NOMO-1 treated with DMSO at 0.1 percent for 48 hours (cell line): Measurements from ENCODE around the gene LRRN4CL.
A peak's percentile ranks its signal among the peaks of the same experiment; 100 is the strongest.
"Not testable (repeated sequence)": the region's sequence is repeated elsewhere in the genome, so short reads cannot be mapped to it uniquely, and the experiment has no call there.

Source experiments
- DNase-seq: peaks from one replicate; lab custom pipeline; 2025; ENCODE audit not compliant: unreplicated experiment; lab: John Stamatoyannopoulos, UW

The LRRN4CL gene

DNA sequence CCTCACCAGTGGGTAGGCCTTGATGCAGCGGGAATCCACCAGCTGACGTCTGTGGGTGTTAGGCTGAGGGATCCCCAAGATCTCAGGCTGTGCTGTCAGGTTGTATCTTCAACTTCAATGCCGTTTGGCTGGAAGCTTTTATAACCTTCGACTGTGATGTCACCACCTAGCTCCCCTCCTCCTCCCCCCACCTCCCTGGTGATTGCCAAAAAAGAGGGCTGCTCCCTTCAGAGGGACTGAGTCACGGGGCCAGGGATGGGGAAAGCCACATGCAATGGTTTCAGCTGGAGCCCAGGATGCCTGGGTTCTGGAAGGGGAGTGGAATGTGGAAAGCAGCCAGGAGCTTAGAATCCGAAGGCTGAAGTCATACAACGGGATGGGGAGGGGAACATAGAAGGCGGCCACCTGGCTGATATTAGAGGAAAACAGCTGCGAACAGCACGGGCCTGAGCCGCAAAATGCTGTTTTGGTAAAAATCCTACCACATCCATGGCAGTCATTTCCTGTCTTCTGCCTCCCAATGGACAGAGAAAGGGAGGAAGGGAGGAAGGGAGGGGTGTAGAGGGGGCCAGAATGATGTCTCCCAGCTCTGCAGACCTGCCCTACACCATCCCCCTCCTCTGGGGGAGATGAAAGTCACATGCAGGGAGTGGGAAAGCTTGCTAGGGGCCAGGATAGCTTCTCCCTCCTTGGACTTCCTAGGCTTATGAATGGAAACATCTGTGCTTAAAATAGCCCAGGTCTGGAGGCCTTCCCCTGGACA lies at the start of gene LRRN4CL:
Gene LRRN4CL, minus strand, starts transcription at position 110 of the 763 bp plus-strand sequence. CDS start 1,022 bp downstream, outside the sequence.
- no peak for DNase-seq

DNA sequence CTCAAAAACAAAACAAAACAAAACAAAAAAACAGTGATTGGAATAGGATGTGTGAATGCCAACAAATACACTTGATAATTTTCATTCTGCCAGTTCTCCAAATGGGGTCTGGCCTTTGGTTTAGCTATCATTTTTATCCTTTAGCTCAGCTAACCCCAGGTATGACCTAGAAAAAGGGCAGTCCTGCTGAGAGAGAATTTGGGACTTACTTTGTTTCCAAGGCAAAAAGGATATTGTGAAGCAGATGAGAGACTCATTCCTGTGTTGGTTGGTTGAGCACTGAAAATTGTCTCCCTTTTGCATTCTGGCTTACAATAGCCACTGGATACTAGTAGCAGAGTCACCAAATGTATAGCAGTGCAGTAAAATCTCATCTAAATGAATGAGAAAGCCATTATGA lies 47.9 kb upstream of the LRRN4CL start:
- no peak for DNase-seq

DNA sequence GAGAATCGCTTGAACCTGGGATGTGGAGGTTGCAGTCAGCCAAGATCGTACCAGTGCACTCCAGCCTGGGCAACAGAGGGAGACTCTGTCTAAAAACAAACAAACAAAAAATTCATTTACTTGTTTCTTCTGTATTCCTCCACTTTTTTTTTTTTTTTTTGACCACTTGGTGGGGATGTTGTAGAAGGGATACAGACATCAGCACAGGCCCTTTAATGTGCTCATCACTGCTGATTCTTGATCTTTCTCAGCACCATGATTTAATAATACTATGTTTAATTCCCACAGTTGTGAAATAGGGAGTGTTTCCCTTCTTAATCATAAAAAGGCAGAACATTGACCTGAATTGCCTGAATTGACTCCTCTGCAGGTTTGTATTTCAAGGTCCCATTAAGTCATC lies 43.5 kb upstream of the LRRN4CL start:
- DNase-seq = peak; percentile 18

DNA sequence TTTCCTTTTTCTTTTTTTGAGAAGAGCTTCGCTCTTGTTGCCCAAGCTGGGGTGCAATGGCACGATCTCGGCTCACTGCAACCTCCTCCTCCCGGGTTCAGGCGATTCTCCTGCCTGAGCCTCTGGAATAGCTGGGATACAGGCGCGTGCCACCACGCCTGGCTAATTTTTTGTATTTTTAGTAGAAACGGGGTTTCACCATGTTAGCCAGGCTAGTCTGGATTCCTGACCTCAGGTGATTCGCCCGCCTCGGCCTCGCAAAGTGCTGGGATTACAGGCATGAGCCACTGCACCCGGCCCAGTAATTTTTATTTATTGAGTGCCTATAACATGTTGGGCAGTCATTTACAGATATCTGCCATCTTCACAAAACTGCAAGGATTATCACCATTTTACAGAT lies 40.7 kb upstream of the LRRN4CL start:
- not testable (repeated sequence) for DNase-seq

DNA sequence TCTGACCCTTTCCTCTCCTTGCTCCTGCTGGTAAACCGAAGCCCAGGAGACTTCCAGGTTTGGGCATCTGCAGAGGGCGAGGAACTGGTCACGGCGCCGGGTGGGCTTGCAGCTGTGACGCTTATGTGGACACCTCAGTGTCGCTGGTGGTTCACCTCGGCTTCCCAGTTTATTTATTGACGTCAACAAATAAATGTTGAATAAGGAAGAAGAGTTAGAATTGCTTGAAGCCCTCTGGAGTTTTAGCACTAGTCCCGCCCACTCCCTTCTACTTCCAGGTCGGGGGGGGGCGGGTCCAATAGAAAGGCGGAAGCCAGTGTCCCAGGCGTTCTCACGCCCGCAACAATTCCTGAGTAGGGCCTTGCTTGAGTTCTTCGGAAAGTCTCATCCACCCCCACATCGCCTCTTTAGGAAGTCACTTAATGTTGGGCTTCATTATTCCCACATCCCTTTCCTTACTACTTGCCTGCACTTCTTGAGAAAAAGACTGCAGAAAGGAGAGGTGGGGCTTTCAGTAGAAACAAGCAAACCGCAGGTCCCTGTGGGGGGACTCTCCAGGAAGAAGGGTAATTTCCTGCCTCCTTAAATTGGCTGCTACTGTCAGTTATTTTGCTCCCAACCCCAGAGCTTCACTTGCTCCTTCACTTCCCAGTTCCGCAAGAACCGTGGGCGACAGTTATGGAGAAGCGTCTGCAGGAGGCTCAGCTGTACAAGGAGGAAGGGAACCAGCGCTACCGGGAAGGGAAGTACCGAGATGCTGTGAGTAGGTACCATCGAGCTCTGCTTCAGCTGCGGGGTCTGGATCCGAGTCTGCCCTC lies 39.0 kb upstream of the LRRN4CL start, which contains the start of gene TTC9C:
Gene TTC9C, plus strand, starts transcription at position 316 of the 818 bp plus-strand sequence. Its CDS starts 363 bp downstream, at position 679.
- DNase-seq = peak; percentile 91

DNA sequence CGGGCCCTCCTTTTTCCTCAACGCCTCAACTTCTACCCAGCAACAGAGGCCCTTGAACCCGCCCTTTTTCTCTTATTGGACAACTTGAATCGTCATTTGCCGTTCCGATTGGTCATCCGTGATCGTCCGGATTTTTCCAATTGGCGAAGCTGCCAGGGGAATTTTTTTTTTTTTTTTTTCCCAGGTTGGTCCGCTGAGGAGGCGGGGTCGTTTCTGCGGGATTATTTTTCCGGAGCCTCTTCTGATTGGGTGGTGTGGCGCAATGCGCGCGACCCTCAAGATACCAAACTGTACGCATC lies 38.5 kb upstream of the LRRN4CL start:
- peak; percentile 97 for DNase-seq

DNA sequence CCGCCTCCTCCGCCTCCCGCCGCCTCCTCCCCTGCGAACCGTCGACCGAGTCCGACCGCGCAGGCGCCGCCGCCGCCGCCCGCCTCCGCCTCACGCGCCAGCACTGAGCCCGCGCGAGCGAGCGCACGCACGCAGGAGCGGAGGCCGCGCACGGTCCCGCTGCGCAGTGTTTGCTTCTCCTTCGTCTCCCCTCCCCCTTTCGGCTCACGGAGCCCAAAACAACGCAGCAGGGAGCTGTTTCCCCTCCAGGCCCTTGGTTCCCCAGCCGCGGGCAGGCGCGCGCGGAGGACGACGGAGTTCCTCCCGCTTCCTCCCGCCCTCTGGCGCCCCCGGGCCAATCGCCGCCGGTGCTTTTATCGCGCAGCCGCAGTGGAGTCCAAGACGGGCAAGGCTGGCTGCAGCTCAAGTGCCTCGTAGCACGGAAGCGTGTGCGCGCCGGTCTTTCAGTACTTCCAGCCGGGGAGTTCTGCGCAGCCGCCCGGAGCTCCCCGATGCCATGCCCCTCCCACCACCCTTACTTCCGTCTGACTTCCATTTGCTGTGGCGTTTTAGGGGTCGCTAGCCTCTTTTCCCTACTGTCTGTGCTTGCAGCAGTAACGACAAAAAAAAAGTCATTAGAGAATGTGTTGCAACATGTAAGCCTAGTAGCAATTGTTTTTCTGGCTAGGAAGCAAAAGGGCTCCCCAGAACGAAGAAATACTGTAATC lies 38.0 kb upstream of the LRRN4CL start, which contains the start of gene HNRNPUL2:
Gene HNRNPUL2, minus strand, starts transcription at position 293 of the 707 bp plus-strand sequence. CDS start 301 bp downstream, outside the sequence.
- DNase-seq = peak; percentile 100

DNA sequence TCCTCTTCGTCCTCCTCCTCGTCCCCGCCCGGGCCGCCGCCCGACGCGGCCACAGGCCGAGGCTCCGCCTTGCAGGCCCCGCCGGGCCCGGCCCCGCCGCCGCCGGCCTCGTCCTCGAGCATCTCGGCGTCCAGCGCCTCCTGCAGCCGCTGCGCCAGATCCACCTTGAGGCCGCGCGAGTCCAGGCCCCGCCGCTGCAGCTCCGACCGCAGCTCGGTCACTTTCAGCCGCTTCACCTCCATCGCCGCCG lies 37.5 kb upstream of the LRRN4CL start:
- DNase-seq = no peak

DNA sequence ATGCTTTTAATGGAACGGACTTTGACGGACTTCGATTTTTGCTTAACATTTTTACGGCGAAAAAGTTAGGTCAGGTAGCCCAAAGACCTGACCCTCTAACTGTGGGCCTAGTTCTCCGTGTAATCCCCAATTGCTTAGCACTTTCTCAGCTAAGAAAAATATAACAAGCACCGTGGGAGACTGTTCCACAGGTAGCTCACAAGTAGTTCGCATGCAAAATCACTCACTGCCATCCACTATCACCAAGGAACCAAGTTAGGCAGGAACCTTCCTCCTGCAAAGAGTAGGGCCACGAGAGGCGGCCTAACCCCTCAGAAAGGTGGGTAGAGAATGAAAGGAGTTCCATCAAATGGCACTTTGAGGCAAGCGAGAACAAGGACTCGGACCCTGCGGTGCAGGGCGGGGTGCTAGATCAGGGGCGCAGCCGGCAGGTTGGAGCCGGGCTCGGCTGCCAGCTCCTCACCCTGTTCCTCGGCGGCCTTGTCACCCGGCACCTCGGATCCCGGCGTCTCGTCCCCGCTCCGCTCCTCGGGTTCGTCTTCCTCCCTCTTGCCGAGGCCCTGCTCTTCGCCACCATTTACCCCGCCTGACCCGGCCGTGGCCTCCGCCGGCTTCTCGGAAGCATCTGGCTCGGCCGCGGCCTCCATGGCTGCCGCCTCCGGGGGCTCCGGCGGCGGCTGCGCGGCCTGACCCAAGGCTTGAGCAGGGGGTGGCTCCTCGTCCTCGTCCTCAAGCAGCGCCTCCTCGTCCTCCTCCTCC lies 37.0 kb upstream of the LRRN4CL start:
- no peak for DNase-seq

DNA sequence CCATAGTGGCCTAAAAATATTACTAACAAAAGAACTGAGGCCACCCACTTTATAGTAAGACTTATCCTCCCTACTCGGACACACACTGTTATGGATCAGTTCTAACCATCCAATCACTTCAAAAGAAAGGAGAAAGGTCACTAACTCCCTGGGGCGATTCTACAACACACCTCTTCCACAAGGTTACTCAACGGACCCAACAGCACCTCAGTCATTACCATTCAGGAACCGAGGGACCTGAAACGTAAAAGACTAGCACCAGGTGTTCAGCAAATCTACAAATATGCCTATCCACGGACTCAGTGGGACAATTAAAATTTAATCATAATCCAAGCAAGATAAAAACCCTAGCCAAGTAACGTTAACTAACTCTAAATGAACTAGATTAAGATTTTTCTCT lies 36.3 kb upstream of the LRRN4CL start:
- no peak for DNase-seq

DNA sequence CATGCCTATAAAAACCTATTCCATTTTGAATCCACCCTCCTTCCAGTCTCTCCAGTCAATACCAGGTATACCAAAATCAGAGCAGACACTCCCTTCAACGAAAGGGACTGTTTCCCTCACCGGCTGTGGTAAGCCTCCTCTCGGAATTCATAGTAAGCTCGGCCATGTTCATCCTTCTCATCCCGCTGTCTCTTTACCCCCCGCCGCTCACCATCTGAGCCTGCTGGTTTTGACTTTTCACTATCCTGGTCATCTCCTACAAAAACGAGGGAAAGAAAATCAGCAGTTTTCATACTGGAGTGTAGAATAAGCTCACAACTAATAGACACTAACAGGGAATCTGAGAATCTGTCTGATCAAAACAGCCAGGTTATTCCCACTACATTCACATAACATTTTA lies 34.8 kb upstream of the LRRN4CL start:
- DNase-seq = no peak

DNA sequence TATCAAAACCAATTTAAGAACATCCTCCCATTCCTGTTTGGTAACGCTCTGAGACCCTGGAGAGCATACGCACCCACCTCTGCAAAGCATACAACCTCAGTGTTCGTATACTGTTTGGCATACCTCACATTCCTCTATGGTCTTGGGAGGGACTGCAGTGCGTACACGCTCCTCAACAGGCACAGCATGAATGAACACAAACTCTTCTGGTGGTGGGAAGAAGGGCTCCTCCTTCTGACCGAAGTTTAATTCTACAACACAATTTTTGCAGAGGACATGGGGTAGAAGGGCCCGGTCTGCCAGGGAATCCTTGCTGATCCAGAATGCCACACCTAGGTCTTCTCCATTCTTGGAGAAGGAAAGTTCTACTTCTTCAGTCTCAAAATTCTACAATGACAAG lies 32.7 kb upstream of the LRRN4CL start:
- DNase-seq = no peak

DNA sequence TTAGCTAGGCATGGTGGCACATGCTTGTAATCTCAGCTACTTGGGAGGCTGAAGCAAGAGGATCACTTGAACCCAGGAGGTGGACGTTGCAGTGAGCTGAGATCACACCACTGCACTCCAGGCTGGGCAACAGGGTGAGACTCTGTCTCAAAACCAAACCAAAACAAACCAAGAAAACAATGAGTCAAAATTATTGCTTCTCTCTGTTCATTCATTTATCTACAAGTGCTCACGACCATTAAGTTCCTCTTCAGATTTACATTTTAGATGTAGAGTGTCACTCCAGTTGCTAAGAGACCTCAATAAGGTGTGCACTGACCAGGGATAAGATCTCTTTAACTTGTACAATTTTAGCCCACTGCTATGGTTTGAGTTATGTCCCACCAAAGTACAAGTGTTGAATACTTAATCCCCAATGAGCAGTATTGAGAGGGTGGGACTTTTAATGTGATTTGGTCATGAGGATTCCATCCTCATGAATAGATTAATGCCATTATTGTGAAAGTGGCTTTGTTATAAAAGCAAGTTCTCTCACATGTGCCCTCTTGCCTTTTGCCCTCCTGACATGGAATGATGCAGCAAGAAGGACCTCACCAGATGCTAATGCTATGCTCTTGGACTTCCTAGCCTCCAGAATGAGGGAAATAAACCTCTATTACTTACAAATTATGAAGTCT lies 30.1 kb upstream of the LRRN4CL start:
- DNase-seq = no peak

DNA sequence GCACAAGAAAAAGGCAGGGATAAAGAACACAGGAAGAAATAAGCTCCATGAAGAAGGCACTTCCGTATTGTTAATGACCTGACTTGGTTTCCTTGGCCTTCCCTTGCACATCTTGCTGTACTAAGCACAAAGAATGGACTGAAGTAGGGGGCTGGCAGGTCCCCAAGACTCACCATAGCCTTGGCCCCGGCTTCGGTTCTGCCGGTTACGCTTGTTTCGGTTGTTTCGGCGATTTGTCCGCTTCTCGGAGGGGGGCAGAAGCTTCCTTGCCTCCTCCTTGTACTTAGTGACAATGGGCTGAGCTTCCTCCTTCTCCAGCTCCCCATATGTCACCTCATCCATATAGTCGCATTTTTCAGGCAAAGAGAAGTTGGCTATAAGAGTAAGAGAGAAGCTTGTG lies 27.5 kb upstream of the LRRN4CL start:
- no peak for DNase-seq

DNA sequence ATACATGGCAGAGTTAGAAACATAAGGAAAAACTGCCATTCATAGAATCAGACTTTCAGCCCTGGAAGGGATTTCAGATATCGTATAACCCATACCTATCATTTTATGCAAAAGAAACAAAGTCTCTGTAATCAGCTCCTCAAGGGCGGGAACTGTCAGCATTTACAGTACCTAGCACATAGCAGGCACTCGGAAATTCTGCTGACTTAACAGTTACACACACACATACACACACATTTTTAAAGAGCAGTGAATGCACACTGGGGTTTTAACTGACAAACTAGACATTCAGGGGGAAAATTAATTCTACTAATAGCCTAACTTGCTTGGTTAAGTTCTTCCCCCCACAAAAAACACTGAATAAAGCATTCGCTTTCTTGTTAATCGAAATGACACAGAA lies 26.9 kb upstream of the LRRN4CL start:
- DNase-seq = no peak

DNA sequence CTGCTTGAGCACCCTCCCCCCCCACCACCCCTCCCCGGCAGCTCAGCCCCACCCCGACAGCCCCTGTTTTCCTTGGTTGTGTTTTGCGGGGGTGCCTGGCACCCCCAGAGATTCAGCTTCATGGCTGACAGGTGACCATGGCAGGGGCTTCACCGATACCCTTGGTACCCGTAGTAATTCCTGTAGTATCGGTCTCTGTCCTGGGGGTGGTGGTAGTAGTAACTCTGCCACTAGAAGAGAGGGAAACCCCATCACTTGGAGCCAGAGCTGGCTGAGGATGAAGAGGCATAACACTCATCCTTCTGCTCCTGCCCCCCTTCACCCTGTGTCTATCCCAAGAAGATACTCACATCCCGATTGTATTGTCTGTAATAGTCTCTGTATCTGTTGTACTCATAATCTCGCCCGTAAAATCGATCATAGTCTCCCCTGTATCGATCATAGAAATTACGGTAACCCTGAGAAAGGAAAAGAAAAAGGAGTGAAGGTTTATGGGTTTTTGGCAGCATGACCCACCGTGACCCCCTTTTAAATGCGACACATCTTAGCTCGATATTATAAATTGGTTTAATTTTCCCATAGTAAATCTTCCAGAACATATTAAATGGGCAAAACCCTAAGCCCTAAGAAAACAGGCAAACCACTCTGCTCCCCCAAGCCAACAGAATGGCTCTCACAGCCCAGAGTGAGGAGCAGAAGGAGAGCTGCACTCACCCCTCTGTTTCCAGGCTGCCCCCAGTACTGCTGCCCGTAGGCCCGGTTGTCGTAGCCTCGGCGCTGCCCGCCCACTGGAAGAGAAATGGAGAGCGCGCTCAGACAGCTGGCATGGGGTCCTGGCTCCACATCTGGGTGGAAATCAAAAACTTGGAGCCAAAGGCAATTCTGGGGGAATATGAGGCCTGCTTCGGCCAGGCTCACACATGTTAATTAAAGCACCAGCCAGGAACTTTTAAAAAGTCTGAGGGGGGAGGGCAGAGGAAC lies 26.1 kb upstream of the LRRN4CL start:
- no peak for DNase-seq

DNA sequence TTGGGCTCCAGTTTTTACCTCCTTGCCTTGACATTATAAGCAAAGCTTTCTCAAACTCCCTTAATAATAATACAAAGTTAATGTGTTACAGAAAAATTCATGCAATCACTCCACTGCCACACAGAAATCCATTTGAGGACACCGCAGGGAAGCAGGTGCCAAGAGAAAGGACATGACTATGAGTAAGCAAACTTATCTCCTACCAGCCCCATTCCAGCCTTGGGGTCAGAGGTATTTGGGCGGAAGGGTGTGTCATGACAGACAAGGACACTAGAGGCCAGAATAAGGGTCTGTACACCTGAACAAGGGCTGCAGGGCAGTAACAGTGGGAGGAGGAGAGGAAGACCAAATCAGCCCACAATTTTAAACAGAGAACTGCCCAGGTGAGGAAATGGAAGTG lies 24.0 kb upstream of the LRRN4CL start:
- no peak for DNase-seq

DNA sequence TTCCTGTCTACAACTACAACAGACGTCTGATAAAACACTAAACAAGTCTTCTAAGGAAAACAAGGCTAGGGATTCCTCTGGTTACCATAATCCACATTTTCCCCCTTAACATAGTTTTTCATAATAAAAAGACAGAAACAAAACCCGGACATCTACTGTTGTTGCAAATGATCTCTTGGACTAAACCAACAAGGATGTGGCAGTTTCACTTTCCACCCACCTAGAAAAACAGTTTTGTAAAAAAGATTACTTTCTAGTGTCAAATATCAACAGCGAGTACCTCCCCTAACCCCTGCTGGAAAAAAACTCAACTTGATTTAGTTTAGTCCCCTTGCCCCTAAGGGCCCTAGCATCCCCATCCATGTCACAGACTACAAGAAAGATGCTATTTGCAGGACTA lies 23.5 kb upstream of the LRRN4CL start:
- no peak for DNase-seq

DNA sequence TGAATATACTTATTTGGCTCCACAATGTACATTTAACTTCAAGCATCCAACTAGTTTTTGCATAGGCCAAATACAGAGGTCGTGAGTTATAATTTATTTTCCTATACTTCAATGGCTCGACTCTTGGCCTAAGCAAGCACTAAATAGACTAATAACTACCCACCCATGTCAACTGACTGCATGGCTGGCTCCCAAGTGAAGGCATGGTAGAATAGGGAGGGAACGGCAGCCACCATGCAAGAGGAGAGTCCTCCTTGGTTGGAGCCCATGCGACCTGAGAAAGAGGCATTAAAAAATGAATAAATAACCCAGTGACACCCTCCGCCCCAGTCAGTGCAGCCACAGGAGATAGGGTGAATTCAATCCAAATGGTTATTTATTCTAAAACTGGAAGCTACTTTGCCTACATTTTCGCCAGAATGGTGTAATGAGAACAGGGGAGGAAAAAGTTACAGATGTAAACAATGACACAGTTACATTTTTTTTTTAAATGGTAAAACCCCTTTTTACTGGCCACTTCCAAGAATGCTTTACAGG lies 23.0 kb upstream of the LRRN4CL start:
- DNase-seq = no peak
